Measurements from ENCODE around the gene NF1. TPM values are rescaled to one million over a fixed set of nuclear protein-coding genes. Genes with fewer than 3 reads are reported as not detected.

The NF1 gene
- total RNA-seq, 6 experiments from 2014 or later = 45.0 to 62.6 (median 54.0) TPM

GRCh38 chr17:31385428-31386285, 290.9 kb downstream of the NF1 start:
- no peak for DNase-seq
- TF ChIP-seq, protein P1, sequence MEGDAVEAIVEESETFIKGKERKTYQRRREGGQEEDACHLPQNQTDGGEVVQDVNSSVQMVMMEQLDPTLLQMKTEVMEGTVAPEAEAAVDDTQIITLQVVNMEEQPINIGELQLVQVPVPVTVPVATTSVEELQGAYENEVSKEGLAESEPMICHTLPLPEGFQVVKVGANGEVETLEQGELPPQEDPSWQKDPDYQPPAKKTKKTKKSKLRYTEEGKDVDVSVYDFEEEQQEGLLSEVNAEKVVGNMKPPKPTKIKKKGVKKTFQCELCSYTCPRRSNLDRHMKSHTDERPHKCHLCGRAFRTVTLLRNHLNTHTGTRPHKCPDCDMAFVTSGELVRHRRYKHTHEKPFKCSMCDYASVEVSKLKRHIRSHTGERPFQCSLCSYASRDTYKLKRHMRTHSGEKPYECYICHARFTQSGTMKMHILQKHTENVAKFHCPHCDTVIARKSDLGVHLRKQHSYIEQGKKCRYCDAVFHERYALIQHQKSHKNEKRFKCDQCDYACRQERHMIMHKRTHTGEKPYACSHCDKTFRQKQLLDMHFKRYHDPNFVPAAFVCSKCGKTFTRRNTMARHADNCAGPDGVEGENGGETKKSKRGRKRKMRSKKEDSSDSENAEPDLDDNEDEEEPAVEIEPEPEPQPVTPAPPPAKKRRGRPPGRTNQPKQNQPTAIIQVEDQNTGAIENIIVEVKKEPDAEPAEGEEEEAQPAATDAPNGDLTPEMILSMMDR (IDR thresholded peaks at IDR 0.05) = no peak
- Mint-ChIP-seq H3K9me3 (no peaks in the 10 kb centered on the region), H3K36me3 (ENCODE audit: low read depth) (peaks cover 6% of the 10 kb centered on the region; the same call in 1 of the 2 replicates), H3K27me3 (ENCODE audit: insufficient read depth) (peaks cover 15% of the 10 kb centered on the region), H3K4me1 (ENCODE audit: low read depth) (no peaks in the 10 kb centered on the region), H3K4me3 (no peak overlapping the region; the same call in 1 of the 2 replicates), H3K27ac (peak overlapping the region; percentile 13)

- no peak overlapping the region for H3K4me3 Mint-ChIP-seq
- H3K36me3 Mint-ChIP-seq (ENCODE audit: low read depth) = peaks cover 6% of the 10 kb centered on the region; the same call in 1 of the 2 replicates
- no peak for DNase-seq
- peaks cover 15% of the 10 kb centered on the region for H3K27me3 Mint-ChIP-seq (ENCODE audit: insufficient read depth)
- H3K9me3 Mint-ChIP-seq = no peaks in the 10 kb centered on the region
- H3K27ac Mint-ChIP-seq = no peak overlapping the region
- TF ChIP-seq, protein P1 (IDR thresholded peaks at IDR 0.05) = no peak
- no peaks in the 10 kb centered on the region for H3K4me1 Mint-ChIP-seq (ENCODE audit: low read depth)
Observed at GRCh38 chr17:31386542-31387075, 291.8 kb downstream of the NF1 start.

DNA sequence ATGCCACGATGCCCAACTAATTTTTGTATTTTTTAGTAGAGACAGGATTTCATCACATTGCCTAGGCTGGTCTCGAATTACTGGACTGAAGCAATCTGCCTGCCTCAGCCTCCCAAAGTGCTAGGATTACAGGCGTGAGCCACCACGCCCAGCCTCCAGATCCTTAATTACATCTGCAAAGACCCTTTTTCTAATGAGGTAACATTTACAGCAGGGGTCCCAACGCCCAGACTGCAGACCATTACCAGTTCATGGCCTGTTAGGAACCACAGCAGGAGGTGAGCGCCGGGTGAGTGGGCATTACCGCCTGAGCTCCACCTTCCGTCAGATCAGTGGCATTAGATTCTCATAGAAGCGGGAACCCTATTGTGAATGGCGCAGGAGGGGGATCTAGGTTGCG, 292.7 kb downstream of the NF1 start:
- TF ChIP-seq, protein P1 (IDR thresholded peaks at IDR 0.05) = no peak
- Mint-ChIP-seq H3K36me3 (ENCODE audit: low read depth) (peaks cover 6% of the 10 kb centered on the region; the same call in 1 of the 2 replicates), H3K4me3 (no peak overlapping the region), H3K9me3 (no peaks in the 10 kb centered on the region), H3K4me1 (ENCODE audit: low read depth) (no peaks in the 10 kb centered on the region), H3K27ac (no peak overlapping the region), H3K27me3 (ENCODE audit: insufficient read depth) (peaks cover 16% of the 10 kb centered on the region)
- DNase-seq = no peak

- H3K4me3 Mint-ChIP-seq = no peak overlapping the region; the same call in 1 of the 2 replicates
- DNase-seq = no peak
- TF ChIP-seq, protein P1 (IDR thresholded peaks at IDR 0.05) = no peak
- H3K27ac Mint-ChIP-seq = no peak overlapping the region; the same call in 1 of the 2 replicates
- peaks cover 23% of the 10 kb centered on the region for H3K27me3 Mint-ChIP-seq (ENCODE audit: insufficient read depth)
- peaks cover 2% of the 10 kb centered on the region; the same call in 1 of the 2 replicates for H3K36me3 Mint-ChIP-seq (ENCODE audit: low read depth)
- no peaks in the 10 kb centered on the region for H3K4me1 Mint-ChIP-seq (ENCODE audit: low read depth)
- H3K9me3 Mint-ChIP-seq = no peaks in the 10 kb centered on the region
Observed at GRCh38 chr17:31388351-31388750, 293.6 kb downstream of the NF1 start.

- Mint-ChIP-seq H3K27ac (no peak overlapping the region), H3K9me3 (no peaks in the 10 kb centered on the region), H3K27me3 (ENCODE audit: insufficient read depth) (peaks cover 24% of the 10 kb centered on the region), H3K4me3 (no peak overlapping the region), H3K36me3 (ENCODE audit: low read depth) (no peaks in the 10 kb centered on the region), H3K4me1 (ENCODE audit: low read depth) (no peaks in the 10 kb centered on the region)
- TF ChIP-seq, protein P1 (IDR thresholded peaks at IDR 0.05) = peak; percentile 83
- no peak for DNase-seq
Observed at GRCh38 chr17:31388770-31389656, 294.2 kb downstream of the NF1 start.
